ACC112 (cell line): Measurements from ENCODE around the gene NPRL2.
A peak's percentile ranks its signal among the peaks of the same experiment; 100 is the strongest.

ENCODE experiments used
- H2AFZ ChIP-seq: fragments of 200-600 bp; sonication (generic); one replicate; pipeline ENCODE4 v1.6.0; 2017; ENCODE audit warnings: antibody characterized with exemption, low read length; ENCODE audit not compliant: unreplicated experiment
- H3K27ac ChIP-seq: fragments of 200-600 bp; sonication (generic); 2 replicates; pipeline ENCODE4 v1.5.1; 2014; ENCODE audit warnings: low read depth, mild to moderate bottlenecking, antibody characterized with exemption, low read length, moderate library complexity
- H3K27me3 ChIP-seq: fragments of 200-600 bp; sonication (generic); 2 replicates; pipeline ENCODE4 v1.6.1; 2014; ENCODE audit warnings: mild to moderate bottlenecking, antibody characterized with exemption, low read length, moderate library complexity, mixed read lengths; ENCODE audit not compliant: insufficient read depth
- H3K36me3 ChIP-seq: fragments of 200-600 bp; sonication (generic); 2 replicates; pipeline ENCODE4 v1.6.1; 2016; ENCODE audit warnings: mild to moderate bottlenecking, antibody characterized with exemption, low read length, moderate library complexity, mixed read lengths; ENCODE audit not compliant: insufficient read depth
- H3K4me1 ChIP-seq: fragments of 200-600 bp; sonication (generic); one replicate; pipeline ENCODE4 v1.6.1; 2016; ENCODE audit warnings: low read length, mixed read lengths; ENCODE audit not compliant: insufficient read depth, unreplicated experiment, control insufficient read depth
- H3K4me3 ChIP-seq: fragments of 200-600 bp; sonication (generic); 2 replicates; pipeline ENCODE4 v1.5.1; 2014; ENCODE audit warnings: mild to moderate bottlenecking, low read depth, low read length
- H3K79me2 ChIP-seq: fragments of 200-600 bp; sonication (generic); one replicate; pipeline ENCODE4 v1.6.0; 2016; ENCODE audit warnings: low read length; ENCODE audit not compliant: control insufficient read depth, unreplicated experiment, insufficient read depth

The NPRL2 gene

DNA sequence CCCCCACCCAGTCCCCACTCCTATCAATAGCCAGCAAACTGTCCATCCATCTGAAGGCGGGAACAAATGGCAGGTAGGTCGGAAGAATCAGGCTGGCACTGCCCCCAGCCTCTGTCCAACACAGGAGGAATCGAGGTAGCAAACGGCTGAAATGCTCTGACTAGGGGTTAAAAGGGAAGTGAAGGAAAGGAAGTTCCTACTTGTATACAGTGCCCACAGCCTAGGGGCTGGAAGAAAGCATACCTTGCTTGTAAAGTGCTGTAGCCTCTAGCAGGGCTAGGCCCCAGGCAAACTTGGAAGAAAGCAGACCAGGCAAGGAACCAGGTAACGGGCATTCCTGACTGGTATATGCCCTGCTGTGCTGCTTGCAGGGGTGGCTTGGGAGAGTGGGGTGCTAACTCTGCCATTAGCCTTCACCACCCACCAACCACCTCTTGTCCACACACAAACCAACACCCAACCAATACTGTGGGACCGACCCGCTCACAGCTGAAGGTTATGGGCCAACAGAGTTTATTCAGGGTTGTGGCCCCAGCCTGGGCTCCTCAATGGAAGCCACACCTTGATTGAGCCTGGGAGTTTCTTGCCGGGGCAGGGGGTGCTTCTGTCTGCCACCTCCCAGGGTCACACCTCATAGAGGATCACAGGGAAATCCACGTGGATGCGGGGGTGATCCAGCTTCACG, 24.9 kb downstream of the NPRL2 start:
- Histone ChIP-seq H3K27ac (no peak overlapping the region), H3K36me3 (peaks cover 7% of the 10 kb centered on the region; the same call in 1 of the 2 replicates), H3K4me3 (no peak overlapping the region), H2AFZ (no peak overlapping the region), H3K27me3 (no peaks in the 10 kb centered on the region), H3K4me1 (peaks cover 29% of the 10 kb centered on the region), H3K79me2 (peaks cover 14% of the 10 kb centered on the region)

DNA sequence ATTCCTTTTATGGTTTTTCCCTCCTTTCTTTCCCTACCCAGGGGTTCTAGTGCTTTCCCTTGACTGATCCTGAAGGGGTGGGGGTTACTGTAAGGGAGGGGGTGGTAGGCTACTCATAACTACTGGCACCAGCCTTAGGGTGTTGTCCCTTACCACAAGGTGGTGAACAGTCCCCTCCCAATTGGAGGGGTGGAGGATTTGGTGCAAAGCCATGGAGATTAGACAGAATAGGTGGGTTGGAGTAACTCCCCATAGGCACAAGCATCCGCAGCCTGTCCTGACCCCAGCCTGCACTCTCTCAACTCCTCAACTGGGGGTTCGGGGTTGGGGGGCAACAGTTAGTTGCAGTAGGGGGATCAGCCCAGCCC, 25.5 kb downstream of the NPRL2 start:
- Histone ChIP-seq H3K4me1 (peaks cover 33% of the 10 kb centered on the region), H3K27ac (no peak overlapping the region), H3K36me3 (peaks cover 5% of the 10 kb centered on the region; the same call in 1 of the 2 replicates)

DNA sequence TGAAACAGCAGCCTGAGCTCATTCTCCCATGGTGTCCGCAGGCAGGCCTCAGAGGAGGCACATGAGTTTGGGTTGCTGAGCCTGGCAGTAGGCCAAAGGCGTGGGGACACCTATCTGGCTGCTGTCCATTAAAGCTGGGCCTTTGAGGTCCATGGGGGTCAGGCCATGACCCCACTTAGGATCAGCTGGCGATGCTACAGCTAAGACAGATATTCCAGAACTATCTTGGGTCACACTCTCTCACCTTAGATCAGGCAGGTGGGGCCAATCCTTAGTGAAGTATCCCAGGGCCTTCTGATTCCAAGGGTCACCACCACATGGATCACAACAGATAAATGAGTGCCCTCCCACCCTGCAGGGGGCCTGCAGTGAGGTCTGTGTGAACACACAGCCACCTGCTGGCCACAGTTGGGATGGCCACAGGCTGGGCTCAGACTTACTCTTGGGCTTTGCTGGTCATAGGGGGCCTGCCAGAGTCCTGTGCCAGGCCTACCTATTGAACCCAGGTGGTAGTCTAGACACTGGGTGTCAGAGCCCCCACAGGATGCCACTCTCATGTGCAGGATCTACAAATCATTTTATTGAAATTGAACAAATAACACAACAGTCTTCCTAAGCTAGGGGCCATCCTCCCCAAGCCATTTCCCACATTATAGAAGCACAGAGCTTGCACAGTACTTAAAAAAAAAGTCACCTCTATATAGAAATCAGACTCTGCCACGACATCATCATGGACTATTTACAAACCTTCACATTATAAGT, 26.0 kb downstream of the NPRL2 start:
- H2AFZ ChIP-seq = no peak overlapping the region
- peaks cover 35% of the 10 kb centered on the region for H3K4me1 ChIP-seq
- H3K36me3 ChIP-seq = peaks cover under 1% of the 10 kb centered on the region; the same call in 1 of the 2 replicates
- no peak overlapping the region for H3K27ac ChIP-seq
- peaks cover 23% of the 10 kb centered on the region for H3K79me2 ChIP-seq
- H3K4me3 ChIP-seq = no peak overlapping the region
- H3K27me3 ChIP-seq = no peaks in the 10 kb centered on the region

More for the DNA sequence above, 25.5 kb downstream of the NPRL2 start:
- no peaks in the 10 kb centered on the region for H3K27me3 ChIP-seq
- H2AFZ ChIP-seq = no peak overlapping the region
- no peak overlapping the region for H3K4me3 ChIP-seq
- peaks cover 18% of the 10 kb centered on the region for H3K79me2 ChIP-seq

DNA sequence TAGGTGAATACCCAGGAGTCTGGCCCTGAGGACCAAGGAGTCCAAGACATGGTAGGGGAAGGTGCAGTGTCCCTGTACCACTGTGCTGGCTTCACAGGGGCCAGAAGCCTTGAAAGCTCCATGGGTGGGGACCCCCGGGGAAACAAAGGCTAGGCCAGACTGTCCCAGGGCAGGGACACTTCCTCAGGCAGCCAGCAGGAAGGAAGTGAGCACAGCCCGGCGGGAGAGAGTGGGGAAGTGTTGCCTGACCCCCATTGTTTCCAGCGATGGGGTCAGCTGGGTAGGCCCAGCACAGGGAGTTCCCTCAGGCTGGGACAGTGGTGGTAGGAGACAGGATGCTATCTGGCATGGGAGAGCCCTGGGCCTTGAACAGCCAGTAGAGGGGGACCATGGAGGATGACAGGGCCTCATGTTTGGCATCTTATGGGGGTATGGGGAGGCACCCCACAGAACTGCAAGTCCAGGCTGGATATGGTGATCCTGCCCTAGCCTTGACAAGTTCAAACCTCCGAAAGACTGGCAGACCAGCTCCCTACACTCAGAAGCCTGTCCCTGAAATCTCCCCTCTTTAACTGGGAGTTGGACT, 26.9 kb downstream of the NPRL2 start:
- no peaks in the 10 kb centered on the region for H3K27me3 ChIP-seq
- no peak overlapping the region for H3K4me3 ChIP-seq
- peaks cover 7% of the 10 kb centered on the region; the same call in 1 of the 2 replicates for H3K36me3 ChIP-seq
- H3K79me2 ChIP-seq = peaks cover 32% of the 10 kb centered on the region
- H2AFZ ChIP-seq = no peak overlapping the region
- H3K27ac ChIP-seq = no peak overlapping the region
- H3K4me1 ChIP-seq = peaks cover 35% of the 10 kb centered on the region

DNA sequence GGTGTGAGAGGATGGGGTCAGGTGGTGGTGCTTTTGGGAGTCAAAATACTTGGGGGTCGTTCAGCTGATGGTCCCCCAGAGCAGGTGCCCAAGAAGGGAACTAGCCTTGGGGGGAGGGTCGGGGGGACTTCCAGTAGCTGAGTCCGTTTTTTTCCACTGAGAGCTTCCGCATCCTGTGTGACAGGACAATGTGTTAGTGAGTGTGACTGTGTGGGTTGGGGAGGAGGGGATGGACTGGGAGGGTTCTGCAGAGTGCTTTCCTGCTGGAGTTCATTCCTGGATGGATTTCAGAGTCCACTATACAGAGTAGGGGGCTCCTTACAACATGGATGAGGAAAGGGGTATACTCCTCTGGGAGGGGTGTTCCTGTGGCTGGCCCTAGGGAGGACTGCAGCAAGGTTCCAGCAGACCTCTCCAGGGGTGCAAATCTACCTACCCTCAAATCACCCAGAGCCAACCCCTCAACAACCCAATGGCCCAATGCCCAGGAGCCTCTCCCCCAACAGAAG, 27.4 kb downstream of the NPRL2 start:
- H3K27ac ChIP-seq = no peak overlapping the region
- H3K79me2 ChIP-seq = peaks cover 33% of the 10 kb centered on the region
- peaks cover 35% of the 10 kb centered on the region for H3K4me1 ChIP-seq
- H3K4me3 ChIP-seq = no peak overlapping the region
- peaks cover 7% of the 10 kb centered on the region; the same call in 1 of the 2 replicates for H3K36me3 ChIP-seq
- no peaks in the 10 kb centered on the region for H3K27me3 ChIP-seq
- no peak overlapping the region for H2AFZ ChIP-seq

DNA sequence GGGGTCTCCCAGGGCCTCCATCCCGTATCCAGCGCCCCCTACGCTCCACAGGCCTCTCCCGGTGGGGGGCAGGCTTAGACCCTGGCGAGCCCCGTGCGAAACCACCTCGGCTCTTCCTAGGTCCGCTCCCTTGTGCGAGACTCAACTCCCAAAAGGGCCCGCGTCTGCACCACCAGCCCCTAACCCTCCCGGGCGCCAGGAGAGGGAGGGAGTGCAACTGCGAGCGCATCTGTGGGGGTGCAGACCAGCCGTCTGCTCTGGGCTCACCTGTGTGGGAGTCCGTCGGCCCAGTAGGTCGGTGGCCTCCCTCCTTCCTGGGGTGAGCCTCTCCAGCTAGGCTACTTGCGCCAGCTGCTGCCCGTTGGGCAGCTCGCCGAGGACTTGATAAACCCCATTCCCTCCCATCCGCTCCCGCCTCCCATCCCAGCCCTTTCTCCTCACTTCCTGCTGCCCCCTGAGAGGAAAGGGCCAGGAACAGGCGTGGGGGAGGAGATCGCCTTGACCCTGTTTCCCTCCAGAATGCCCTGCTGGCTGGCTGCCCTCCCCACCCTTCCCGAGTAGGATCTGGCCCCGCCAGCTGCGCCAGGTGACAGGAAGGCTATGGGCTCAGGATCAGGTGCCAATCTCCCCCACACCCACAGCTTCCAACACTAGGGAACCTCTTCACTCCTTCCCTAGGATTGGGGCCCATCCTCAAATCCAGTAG, 28.0 kb downstream of the NPRL2 start, which contains the start of gene HYAL2:
TSS of gene HYAL2 (minus strand) at position 360 of the 706 bp plus-strand sequence. CDS start 2,256 bp downstream, outside the sequence.
- Histone ChIP-seq H3K27ac (peak within 1 kb of the TSS; percentile 88), H3K4me1 (peaks cover 35% of the 10 kb centered on the region), H2AFZ (peak within 1 kb of the TSS; percentile 65), H3K4me3 (peak within 1 kb of the TSS; percentile 84), H3K79me2 (peaks cover 29% of the 10 kb centered on the region), H3K36me3 (peaks cover 7% of the 10 kb centered on the region; the same call in 1 of the 2 replicates), H3K27me3 (no peaks in the 10 kb centered on the region)

DNA sequence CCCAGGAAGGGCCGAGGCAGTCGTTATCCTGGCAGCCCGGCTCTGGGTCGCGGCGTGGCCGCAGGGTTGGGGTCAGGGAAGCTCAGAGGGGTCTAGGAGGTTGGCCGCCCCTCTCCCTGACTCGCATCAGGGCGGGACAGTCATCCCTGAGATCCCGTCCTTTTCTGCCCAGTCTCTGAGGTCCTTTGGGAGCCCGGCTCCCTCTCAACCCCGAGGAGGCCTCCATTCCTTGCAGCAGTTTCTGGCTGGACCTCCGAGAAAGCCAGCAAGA, 28.5 kb downstream of the NPRL2 start:
- Histone ChIP-seq H3K27ac (no peak overlapping the region), H3K4me1 (peaks cover 35% of the 10 kb centered on the region)

DNA sequence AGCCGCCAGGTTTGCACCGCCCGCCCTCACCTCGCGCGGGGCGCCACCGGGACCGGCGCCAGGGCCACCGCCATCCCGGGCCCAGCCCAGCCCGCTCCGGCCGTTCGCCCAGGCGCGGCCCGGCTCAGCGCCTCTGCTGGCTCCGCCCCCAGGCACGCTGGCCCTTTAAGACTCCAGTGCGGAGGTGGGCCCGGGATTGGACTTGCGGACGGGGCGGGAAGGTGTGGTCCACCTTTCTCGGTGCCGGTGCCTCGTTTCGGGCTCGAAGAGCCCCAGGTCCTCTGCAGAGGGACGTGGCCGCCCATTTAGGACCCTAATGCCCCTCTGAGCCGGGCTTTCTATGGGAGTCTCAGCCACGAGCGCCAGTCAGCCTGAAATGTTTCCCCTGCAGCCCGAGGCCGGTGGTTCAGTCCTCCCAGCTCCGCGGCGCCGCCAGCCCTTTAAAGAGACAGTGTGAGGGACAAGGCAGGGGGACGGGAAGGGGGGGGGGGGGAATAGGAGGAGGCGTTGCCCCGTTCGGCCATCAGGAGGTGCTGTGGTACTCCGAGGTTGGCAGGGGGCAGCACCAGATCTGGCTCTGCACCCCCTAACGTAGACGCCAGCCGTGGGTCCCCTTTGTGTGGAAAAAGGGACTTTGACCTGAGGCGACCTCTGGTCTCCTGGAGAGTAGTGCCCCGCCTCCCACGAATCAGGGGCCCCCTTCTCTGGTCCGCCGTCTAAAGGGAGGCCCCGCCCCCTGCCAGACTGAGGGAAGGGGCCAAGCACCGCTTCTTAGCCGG, 29.1 kb downstream of the NPRL2 start:
- Histone ChIP-seq H2AFZ (peak overlapping the region; percentile 89), H3K4me3 (peak overlapping the region; percentile 84), H3K27me3 (no peaks in the 10 kb centered on the region), H3K36me3 (peaks cover 7% of the 10 kb centered on the region; the same call in 1 of the 2 replicates), H3K27ac (peak overlapping the region; percentile 88), H3K79me2 (peaks cover 22% of the 10 kb centered on the region), H3K4me1 (peaks cover 39% of the 10 kb centered on the region)

More for the DNA sequence above, 28.5 kb downstream of the NPRL2 start:
- Histone ChIP-seq H2AFZ (peak overlapping the region; percentile 65), H3K27me3 (no peaks in the 10 kb centered on the region), H3K4me3 (peak overlapping the region; percentile 84), H3K36me3 (peaks cover 7% of the 10 kb centered on the region; the same call in 1 of the 2 replicates), H3K79me2 (peaks cover 24% of the 10 kb centered on the region)

DNA sequence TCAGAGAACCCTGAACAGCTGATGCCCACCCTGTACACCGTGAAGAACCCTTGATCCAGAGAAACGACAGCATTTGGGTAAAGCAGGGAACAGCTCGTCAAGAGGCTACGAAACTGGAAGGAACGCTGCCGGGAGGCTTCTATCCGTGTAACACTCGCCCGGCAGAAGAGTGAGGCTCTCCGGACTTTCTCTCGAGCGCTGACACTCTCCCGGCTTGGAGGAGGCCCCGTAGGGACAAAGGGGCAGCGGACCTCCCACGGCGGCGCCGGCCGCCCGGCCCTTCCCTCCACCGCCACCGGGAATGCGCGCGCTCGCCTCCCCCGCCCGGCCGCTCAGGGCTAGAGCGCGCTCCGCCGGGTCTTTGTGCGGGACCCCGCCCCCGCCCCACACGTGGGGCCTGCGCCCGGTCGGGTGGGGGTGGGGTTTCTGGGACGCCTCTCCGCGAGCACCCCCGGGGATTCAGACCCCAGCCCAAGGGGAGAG, 29.7 kb downstream of the NPRL2 start:
- H3K36me3 ChIP-seq = peaks cover 7% of the 10 kb centered on the region; the same call in 1 of the 2 replicates
- peaks cover 22% of the 10 kb centered on the region for H3K79me2 ChIP-seq
- peak overlapping the region; percentile 84 for H3K4me3 ChIP-seq
- H3K4me1 ChIP-seq = peaks cover 42% of the 10 kb centered on the region
- H3K27me3 ChIP-seq = no peaks in the 10 kb centered on the region
- peak overlapping the region; percentile 88 for H3K27ac ChIP-seq
- H2AFZ ChIP-seq = peak overlapping the region; percentile 89
